Mesothelial cell of epicardium (in vitro differentiated cells): ENCODE results near the gene MAB21L3. TPM values are rescaled to one million over a fixed set of nuclear protein-coding genes. Genes with fewer than 3 reads are reported as not detected.

Source experiments
- DNase-seq, 2 experiments: peaks; one replicate each; pipeline ENCODE4 v3.0.0; 2021; ENCODE audit warnings: low spot score in 2 of 2; ENCODE audit not compliant: unreplicated experiment in 2 of 2
- H3K27ac Mint-ChIP-seq: 2 replicates; pipeline ENCODE4 v1.8.0; 2021; ENCODE audit warnings: mixed read lengths
- H3K27me3 Mint-ChIP-seq: 2 replicates; pipeline ENCODE4 v1.8.0; 2021; ENCODE audit warnings: low read depth, mixed read lengths
- H3K36me3 Mint-ChIP-seq: 2 replicates; pipeline ENCODE4 v1.8.0; 2021; ENCODE audit warnings: mixed read lengths
- H3K4me1 Mint-ChIP-seq: 2 replicates; pipeline ENCODE4 v1.8.0; 2021; ENCODE audit warnings: mixed read lengths
- H3K4me3 Mint-ChIP-seq: 2 replicates; pipeline ENCODE4 v1.8.0; 2021; ENCODE audit warnings: mild to moderate bottlenecking, moderate library complexity, mixed read lengths
- H3K9me3 Mint-ChIP-seq: 2 replicates; pipeline ENCODE4 v1.8.0; 2021; ENCODE audit warnings: mixed read lengths
- CTCF ChIP-seq: fragments of 200-600 bp; sonication (generic); IDR thresholded peaks from one replicate; pipeline ENCODE4 v1.5.0; 2021; ENCODE audit warnings: antibody characterized with exemption; ENCODE audit not compliant: unreplicated experiment
- total RNA-seq: library from RNA; stranded (reverse); gene quantifications from 3 replicates; pipeline ENCODE4 v1.2.1, GENCODE V29; 2021

MAB21L3 gene
- total RNA-seq, 1 donor from 2014 or later = 0.16 TPM

GRCh38 chr1:116111524-116112021 lies 374 bp downstream of the MAB21L3 start:
- no peak for DNase-seq
- Mint-ChIP-seq H3K4me1 (peaks cover 27% of the 10 kb centered on the region), H3K27ac (peak overlapping the region; percentile 66), H3K9me3 (no peaks in the 10 kb centered on the region), H3K36me3 (no peaks in the 10 kb centered on the region), H3K4me3 (no peak overlapping the region), H3K27me3 (no peaks in the 10 kb centered on the region)
- no peak for TF ChIP-seq CTCF

DNA sequence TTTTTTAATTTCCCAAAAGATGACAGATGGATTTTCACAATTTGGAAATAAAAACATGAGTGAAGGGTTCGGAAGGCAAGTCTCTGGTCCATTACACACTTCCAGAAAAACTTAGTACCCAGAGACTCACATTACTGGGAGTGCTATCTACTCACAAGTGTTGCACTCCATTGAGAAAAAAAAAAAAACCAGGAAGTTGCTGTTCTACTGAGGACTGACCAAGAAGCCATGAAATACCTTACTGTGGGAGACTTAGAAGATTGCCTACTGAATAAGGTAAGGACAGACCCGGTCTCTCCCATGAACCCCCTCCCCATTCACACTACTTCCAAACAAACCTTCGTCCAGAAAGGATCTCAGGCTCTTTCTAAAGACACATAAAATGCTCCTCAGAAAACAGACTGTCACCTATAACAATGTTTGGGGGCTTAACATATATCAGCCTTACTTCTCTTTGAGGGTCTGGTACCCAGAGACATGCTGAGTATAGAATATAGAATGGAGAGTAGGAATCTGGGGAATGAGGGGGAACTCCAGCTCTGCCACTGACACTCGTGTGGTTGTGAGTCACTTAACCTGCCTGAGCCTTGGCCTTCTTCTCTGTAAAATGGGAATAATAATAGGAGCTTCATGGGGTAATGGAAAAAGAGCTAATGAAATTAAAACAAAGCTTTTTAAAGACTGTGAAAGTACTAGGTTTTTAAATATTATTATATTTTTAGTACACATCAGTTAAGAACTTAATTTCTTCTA lies 1.4 kb downstream of the MAB21L3 start:
- Mint-ChIP-seq H3K27me3 (no peaks in the 10 kb centered on the region), H3K4me1 (peaks cover 25% of the 10 kb centered on the region), H3K36me3 (no peaks in the 10 kb centered on the region), H3K27ac (no peak overlapping the region), H3K4me3 (no peak overlapping the region), H3K9me3 (no peaks in the 10 kb centered on the region)
- DNase-seq = no peak
- no peak for TF ChIP-seq CTCF

GRCh38 chr1:116113615-116114014 lies 2.4 kb downstream of the MAB21L3 start:
- TF ChIP-seq CTCF = no peak
- H3K4me3 Mint-ChIP-seq = no peak overlapping the region
- DNase-seq = no peak
- H3K27ac Mint-ChIP-seq = no peak overlapping the region
- no peaks in the 10 kb centered on the region for H3K27me3 Mint-ChIP-seq
- no peaks in the 10 kb centered on the region for H3K9me3 Mint-ChIP-seq
- H3K4me1 Mint-ChIP-seq = peaks cover 25% of the 10 kb centered on the region
- no peaks in the 10 kb centered on the region for H3K36me3 Mint-ChIP-seq

GRCh38 chr1:116115476-116116439 lies 4.6 kb downstream of the MAB21L3 start:
- no peak for DNase-seq
- no peaks in the 10 kb centered on the region for H3K36me3 Mint-ChIP-seq
- H3K9me3 Mint-ChIP-seq = no peaks in the 10 kb centered on the region
- no peaks in the 10 kb centered on the region for H3K27me3 Mint-ChIP-seq
- no peak for TF ChIP-seq CTCF
- H3K4me3 Mint-ChIP-seq = no peak overlapping the region
- H3K27ac Mint-ChIP-seq = no peak overlapping the region
- H3K4me1 Mint-ChIP-seq = peaks cover 20% of the 10 kb centered on the region

DNA sequence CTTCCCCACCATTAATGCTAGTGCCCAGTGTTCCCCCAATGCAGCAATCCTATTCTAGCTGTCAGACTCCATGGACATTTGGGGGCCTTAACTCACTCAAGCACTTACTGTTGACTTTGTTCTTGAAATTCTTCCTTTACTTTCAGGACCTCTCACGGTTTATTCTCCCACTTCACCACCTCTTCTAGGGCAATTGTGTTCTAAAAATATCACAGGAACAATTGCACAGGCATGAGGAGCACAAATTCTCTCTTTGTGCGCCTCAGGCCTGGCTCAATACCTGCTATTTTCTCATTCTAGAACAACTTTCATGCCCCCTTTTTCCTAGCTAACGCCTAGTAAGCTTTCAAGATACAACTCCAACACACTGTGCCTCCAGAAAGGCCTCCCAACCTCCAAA lies 7.3 kb downstream of the MAB21L3 start:
- H3K27me3 Mint-ChIP-seq = no peaks in the 10 kb centered on the region
- no peaks in the 10 kb centered on the region for H3K9me3 Mint-ChIP-seq
- no peak for DNase-seq
- H3K27ac Mint-ChIP-seq = no peak overlapping the region
- H3K4me1 Mint-ChIP-seq = peaks cover under 1% of the 10 kb centered on the region
- no peak overlapping the region for H3K4me3 Mint-ChIP-seq
- no peak for TF ChIP-seq CTCF
- H3K36me3 Mint-ChIP-seq = no peaks in the 10 kb centered on the region
